GM19455 (cell line): Measurements from ENCODE around the gene ZNF775.
A peak's percentile ranks its signal among the peaks of the same experiment; 100 is the strongest.

ENCODE experiments used
- ATAC-seq: cut with Tn5 transposase; IDR thresholded peaks from one replicate; pipeline ENCODE4 v1.9.1; 2021; ENCODE audit not compliant: unreplicated experiment

The ZNF775 gene

DNA sequence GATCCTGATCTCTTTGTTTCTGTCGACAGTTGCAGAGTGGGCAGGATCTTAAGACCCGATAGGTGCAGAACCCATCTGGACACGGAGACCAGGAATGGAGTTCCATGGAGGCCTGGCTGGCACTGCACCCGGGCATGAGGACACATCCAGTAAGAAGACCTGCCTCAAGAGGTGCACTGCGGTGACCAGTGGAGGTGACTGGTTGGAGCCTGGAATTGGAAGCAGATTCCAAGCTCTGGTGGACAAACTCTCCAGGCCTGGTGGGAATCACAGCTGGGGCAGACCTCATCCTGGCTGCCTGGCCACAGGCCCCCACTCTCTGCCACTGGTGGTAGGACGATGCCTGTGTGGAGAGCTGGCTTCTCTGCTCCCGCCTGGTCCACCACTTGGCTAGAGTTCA is 31.0 kb downstream of the ZNF775 start:
- ATAC-seq = no peak

DNA sequence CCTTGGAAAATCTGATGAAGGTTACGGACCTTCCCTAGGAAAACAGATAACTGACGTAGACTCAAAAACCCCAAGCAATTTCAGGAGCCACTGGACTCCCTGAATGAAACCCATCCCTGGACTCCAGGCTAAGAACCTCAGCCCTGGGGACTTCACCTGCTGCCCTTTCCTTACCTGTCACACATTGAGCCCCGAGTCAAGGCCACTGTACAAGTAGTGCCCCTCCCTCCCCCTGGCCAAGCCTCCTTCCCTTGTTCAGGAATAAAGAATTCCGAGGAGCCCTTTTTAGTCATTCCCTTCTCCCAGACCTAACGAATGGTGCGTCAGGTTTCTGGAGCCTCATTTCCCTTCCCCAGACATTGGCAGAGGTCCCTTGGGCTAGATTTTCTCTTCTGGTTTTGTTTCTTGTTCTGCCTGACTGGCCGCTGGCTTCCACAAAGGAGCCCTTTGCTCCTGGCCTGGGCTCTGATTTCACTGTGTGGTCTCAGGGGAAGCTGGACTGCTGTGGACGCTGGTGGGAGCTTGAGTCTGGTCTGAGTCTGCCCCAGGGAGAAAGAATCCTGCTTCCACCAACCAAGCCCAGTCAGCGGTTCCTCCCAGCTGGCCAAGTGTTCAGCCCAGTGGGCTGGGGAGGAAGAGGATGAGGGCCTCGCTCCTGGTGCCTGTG is 31.7 kb downstream of the ZNF775 start:
- ATAC-seq = no peak

DNA sequence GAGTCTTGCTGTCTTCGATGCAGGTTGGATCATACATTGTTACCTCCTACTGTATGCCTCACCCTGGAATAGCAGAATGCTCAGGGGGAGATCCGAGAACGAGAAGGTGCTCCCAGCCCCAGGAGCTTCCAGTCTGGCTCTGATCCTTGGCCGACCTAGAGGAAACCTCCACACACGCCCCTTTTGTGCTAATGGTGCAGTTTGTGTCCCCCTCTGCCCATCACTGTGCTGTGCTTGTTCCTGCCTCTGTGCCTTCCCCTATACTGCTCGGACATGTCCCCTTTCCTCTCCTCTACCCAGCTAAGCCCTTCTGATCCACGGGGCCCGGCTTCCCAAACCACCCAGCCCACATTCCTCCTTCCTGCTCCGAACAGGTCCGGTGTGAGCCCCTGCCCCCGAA is 32.5 kb downstream of the ZNF775 start:
- no peak for ATAC-seq

DNA sequence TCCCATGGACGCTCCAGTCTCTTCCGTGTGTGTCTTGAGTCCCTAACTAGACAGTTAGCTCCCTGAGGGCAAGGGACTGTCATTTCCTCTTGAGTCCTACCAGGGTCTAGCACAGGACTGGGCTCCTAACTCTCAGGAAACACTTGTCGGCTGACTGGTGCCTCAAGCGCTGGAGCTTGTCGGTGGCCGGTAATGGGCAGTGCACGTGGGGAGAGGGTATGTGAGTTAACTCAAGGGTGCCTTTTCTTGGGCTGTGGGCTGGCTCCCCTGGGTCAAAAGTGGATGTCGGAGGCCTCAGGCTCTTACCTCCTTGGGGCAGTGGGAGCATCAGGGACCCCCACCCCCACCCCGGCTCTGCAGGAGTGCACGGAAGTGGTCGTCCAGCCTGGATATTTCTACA is 32.9 kb downstream of the ZNF775 start:
- no peak for ATAC-seq

DNA sequence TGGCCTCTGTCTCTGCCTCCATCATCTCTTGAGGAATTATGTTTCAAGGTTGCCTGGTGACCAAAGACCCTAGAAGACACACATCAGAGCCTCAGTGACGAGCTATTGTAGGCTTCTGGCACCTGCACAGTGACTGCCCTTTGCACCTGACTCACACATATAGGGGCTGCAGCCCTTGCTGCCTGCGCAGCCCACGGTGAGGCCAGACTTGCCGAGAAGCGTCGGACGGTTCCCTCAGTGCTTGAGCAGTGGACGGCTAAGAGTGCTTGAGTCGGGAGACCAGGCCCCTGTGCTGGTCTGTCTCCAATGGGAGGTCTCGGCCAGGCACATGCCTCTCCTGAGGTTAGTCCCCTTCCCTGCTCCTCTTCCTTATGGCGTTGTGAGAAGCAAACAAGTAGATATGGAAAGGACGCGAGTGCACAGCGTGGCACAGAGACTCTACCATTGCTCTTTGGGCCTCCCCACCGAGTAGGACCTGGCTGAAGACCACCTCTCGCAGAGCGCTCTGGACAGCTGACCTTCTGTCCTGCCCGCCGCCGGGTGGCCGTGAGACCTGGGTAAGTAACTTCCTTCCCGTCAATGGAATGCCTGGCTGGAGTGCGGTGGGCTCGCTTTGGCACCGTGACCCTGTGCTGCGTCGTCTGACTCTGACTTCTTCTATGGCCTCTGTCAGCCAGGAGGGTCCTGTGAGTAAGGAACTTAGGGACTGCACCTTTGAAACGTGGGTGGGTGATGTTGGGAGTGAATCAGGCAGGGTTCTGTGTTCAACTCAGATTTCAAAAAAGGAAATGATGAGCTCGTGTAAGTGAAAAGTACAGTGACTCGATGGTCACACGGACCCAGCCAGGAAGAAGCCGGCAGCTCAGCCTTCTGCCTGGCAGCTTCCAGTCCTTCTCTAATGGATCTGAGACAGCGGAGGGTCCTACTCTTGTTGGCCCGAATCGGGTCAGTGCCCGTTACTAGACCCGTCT is 33.7 kb downstream of the ZNF775 start:
- no peak for ATAC-seq

DNA sequence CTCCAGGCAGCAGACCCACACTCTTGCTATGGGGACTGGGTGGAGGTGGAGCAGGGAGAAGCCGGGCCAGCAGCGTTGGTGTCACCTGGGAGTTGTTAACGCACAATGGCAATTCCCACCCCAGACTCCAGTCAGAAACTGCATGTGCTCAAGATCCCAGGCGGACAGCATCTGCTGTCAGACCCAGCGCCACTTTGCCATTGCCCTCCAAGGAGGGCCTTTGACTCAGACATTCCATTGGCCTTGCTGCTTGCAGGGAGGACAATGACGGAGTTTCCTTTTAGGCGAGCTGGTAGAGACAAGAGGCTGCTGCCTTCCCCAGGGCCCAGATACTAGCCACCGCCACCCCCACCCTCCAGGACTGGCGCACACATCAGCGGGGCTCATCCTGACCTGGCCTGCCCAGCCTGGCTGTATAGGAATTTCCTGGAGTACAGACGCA is 34.5 kb downstream of the ZNF775 start:
- no peak for ATAC-seq

DNA sequence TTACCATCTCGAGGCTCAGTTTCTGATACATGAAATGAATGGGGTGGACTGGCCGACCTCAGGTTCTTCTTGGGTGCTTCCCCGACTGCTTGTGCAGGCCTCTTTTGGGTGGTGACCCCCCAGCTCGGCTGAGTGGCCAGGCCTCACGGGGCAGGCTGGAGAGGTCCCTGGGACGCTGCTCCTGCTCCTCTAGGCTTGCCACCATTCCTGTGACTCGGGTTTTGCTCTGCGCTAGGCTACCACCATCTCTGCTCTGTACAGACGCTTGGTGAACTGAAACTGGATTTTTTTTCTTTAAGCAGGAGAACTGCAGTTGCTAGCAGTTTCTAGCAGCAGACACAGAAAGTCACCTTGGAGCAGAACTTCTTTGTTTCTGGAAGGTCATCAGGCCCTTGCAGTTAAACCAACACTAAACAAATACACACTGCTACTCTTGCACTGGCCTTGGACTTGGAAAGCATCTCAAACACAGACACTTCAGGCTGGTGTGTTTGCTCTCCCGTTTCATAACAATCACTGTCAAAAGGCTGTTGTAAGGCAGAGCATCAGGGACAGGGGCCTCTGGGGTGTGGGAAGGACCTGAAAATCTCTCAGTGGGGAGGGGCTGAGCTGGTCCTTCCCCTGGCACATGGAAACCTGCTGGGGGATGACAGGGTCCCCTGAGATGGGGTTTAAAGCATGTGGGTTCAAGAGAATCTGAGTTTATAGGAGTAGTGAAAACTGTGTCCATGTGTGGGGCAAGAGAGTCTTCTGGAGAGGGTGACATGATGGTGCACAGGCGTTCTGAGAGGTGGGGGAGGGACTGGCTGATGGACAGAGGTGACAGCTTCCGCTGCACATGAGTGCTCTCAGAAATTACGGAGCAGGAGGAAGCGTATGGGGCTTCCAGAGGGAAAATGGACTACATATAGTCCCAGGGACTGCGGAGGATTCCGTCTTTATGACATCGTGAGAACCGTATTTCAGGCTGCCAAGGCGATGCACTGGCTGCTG is 36.3 kb downstream of the ZNF775 start:
- ATAC-seq = no peak

DNA sequence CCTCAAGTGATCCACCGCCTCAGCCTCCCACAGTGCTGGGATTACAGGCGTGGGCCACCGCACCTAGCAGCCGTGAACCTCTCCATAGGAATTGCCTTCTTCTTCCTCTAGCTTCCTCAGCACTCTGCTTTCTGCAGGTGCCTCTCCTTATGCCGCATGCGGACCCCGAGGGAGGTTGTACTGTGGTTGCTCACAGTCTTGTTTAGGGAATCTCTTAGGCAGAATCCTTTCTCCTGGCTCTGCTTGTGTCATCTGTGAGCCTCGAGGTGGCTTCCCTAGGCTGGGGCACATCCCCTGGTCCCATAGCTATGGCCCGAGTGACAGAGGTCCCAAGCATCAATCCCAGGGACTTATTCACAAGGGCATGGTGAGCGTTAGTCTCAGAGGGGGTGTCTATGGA is 38.1 kb downstream of the ZNF775 start:
- no peak for ATAC-seq

DNA sequence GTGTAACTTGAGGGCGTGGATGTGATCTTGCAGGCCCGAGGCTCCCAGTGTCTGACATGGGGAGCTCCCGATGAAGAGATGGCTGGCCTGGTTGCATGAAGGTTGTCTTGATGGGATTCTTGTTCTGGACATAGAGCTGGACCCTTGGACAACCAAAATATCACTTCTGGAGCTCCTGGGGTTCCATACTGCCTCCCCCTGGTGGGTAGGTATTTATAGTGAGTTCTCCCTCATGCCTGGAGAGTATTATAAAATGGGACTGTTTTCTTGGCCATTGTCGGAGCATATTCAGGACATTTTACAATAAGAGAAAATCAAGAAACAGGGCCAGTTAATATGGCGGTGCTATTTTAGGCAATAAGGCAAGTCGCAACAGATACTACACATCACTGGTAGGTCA is 38.7 kb downstream of the ZNF775 start:
- ATAC-seq = no peak

DNA sequence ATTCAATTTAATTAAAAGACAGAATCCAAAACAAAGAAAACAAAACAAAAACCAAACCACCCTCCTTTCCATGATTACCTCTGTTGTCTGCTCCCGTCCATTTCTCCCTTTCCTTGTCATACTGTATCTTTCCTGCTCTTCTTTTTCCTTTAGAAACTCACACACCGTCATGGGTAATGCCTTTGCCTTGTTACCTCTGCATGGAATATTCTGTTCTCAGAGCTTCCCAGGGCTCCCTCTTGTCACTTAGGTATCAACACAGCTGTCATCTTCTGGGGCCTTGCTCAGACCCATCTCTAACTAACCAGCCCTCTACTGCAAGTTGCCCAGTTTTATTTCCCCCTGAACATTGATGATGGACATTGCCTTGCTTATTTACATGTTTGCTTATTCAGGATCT is 41.1 kb downstream of the ZNF775 start:
- no peak for ATAC-seq

DNA sequence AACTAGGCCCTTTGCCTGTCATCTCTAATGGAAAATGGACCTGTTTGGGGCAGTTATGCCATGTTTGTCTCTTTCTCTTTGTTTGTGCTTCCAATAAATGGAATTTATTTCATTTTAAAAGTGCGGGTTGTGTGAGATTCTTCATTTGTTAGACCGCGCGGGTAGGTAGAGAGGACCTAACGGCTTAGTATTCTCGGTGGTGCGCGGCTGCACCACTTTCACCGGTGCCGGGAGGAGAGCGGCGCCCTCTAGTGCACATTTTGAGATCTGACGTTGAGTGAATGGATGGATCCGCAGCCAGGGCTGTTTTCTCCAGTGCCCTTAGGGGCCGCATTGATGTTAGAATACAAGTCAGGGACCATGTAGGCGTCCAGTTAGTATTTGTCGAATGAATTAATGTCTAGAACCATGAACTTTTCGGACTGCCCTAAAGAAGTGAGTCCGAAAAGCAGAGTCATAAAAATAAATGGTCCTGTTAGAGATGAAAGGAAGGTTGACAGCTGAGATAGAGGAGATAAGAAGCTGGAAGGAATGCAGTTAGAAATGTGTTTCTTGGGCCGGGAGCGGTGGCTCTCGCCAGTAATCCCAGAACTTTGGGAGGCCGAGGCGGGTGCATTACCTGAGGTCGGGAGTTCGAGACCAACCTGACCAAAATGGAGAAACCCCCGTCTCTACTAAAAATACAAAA is 42.0 kb downstream of the ZNF775 start:
- ATAC-seq = peak; percentile 95

DNA sequence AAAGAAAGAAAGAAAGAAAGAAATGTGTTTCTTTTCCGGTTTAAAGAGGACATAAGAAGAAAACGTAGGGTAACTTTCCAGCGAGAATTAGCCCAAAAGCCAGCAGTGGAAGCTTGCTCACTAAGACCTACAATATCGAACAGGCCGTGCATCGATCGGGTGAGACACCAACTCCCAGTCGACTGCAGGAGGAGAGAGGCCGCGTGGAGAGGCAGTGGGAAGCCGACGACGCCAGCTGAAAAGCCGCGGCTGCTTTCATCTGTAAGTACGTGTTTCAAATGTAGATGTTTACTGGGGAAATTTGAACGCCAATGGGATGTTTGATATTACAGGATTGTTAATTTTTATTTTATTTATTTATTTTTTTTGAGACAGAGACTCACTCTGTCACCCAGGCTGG is 42.7 kb downstream of the ZNF775 start:
- ATAC-seq = no peak

DNA sequence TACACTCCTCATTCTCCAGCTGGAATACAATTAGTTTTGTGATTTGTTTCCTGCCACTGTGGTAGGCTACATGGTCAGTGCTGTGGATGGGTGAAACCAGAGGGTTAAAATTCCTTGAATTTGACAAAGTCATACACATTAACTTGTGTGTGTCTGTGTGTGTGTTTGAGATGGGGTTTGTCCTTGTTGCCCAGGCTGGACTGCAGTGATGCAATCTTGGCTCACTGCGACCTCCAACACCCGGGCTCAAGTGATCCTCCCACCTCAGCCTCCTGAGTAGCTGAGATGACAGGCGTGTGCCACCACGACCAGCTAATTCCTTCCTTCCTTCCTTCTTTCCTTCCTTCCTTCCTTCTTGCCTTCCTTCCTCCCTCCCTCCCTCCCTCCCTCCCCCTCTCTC is 46.5 kb downstream of the ZNF775 start:
- no peak for ATAC-seq

DNA sequence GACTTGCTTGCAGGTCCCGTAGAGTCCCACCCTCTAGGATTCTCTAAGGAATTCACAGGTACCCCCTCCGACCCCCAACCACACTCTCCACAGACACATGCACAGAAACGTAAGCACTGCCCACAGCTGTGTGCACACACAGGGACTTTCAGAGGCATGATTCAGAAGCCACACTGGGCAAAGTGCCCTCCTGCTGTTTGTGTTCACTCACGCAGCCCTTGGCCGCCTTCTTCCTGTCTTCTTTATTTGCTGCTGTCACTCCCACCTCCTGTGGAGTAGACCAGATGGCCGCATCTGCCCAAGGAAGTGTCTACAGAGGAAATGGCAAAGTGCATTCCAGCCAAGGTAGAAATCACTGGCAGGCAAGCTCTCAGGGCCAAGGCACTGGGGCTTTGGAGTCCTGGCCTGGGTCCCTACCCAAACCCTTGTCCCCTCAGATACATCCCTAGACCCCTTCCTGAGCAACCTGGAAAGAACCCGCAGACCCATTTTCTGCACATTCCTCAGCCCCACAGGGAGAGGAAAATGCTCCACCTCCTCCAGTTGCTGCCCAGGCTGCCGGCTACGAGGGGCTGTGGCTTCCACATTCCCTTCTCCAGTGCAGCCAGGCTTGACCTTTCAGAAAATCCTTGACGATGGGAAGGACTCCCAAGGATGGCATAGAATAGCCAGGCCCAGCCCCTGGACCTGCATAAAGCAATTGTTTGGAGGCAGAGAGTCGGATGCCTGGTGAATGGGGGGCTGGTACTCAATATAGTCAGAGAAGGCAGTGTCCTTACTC is 49.7 kb downstream of the ZNF775 start:
- ATAC-seq = no peak

DNA sequence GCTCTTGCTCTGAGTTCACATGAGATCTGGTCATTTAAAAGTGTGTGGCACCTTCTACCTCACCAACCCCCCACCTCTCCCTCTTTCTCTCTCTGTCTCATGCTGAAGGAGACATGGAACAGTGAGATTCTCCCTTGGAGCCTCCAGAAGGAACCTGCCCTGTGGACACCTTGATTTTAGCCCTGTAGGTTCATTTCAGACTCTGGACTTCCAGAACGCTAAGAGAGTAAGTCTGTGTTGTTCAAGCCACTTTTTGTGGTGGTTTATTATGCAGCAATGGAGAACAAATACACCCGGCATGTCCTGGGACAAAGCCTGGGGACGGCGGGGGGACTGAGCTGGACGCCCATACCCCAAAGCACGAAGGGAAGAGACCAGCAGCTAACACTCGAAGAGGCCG is 50.6 kb downstream of the ZNF775 start:
- no peak for ATAC-seq

DNA sequence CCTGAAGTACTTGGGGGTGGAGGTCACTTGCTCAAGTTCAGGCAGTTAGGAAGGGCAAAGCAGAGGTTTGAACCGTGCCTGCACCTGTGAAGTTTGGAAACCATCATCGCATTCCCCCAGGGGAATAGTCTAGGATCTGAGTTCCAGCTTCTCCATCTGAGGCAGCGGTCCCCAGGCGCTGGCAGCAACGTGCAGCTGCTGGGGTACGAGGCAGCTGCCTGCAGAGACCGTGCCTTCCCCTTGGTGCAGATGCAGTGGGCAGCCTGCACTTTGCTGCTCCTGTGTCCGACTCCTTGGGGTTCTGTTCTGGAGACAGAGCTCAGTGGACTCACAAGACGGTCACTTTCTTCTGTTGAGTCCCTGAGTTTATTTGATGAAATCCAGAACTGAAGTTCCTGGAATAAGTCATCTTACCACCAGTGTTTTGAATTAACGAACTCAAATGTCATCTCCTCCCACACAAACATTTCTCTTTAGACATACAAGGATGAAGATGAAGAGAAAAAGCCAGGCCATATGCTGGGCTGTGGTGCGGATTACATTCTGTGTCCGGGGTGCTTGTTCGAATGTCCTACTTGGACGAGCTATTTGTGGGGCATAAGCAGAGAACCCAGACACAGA is 51.4 kb downstream of the ZNF775 start:
- ATAC-seq = no peak

DNA sequence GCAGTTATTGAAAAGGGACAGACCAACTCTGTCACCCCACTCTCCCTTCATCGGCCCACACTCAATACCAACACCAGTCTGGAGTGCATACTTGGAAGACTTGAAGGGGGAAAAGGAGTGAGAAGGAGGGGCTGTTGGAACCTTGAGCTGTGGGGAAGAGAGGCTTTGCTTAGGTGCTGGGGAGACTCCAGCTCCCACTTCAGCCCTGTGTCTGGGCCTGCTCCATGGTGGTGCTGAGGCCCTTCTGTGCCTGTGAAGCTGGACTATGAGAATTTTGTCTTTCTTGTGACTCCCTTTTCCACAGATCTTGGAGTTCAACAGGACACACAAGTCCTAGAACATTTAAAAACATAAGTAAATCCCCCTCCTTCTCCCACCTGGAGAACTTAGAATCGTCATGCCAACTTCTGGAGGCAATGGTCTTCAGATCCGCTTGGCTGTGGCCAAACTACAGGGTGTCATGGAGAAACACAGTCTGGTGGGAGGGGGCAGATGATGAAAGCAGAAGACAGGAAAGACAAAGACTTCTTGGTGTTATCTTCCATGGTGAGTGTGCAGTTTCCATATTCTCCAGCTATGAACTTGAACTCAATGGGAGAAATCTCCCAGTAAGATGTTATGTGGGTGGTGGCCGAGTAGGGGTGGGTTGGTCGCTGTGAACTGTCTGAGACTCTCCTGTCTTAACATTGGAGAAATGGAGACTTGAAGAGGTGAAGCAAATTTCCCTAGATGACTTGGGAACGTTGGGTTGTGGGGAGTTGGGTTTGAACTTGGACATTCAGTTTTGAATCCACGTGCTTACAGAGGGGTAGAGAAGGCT is 52.9 kb downstream of the ZNF775 start:
- ATAC-seq = no peak
